B cell (primary cell): ENCODE data around the gene MRPL14.

ENCODE experiments used
- EZH2 ChIP-seq: IDR thresholded peaks from 2 replicates; pipeline ENCODE4 v1.6.1; 2012; ENCODE audit warnings: borderline replicate concordance, low read depth, mild to moderate bottlenecking, moderate library complexity, low read length; ENCODE audit not compliant: insufficient read depth, poor library complexity, severe bottlenecking
- TF ChIP-seq, protein P1 (sequence below): fragments of 200-600 bp; IDR thresholded peaks from one replicate; pipeline ENCODE4 v1.8.0; 2022; ENCODE audit warnings: antibody characterized with exemption, mild to moderate bottlenecking

DNA sequence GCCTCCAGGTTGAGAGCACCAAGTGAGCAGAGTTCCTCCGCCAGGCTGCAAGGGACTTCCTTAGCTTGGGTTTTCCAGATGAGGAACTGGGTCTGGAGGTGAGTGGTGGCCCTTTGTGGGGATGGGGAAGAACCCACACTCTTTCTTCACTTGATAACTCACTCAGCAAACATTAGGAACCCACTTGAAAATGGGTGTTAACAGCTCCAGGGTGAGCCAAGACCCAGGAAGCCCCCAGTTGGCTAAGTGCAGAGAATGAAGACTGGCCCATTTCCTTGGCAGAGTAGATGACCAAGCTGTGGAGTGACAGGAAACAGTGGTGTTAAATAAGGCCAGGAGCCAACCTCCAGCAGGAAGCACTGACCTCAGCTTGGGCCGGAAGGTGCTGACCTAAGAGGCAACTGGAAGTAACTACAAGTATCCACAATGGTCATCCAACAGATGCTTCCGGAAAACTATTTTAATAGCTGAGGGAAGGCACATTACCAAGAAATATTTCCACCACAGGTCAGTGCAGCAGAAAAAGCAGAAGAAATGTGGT lies 22.7 kb downstream of the MRPL14 start:
- TF ChIP-seq, protein P1, sequence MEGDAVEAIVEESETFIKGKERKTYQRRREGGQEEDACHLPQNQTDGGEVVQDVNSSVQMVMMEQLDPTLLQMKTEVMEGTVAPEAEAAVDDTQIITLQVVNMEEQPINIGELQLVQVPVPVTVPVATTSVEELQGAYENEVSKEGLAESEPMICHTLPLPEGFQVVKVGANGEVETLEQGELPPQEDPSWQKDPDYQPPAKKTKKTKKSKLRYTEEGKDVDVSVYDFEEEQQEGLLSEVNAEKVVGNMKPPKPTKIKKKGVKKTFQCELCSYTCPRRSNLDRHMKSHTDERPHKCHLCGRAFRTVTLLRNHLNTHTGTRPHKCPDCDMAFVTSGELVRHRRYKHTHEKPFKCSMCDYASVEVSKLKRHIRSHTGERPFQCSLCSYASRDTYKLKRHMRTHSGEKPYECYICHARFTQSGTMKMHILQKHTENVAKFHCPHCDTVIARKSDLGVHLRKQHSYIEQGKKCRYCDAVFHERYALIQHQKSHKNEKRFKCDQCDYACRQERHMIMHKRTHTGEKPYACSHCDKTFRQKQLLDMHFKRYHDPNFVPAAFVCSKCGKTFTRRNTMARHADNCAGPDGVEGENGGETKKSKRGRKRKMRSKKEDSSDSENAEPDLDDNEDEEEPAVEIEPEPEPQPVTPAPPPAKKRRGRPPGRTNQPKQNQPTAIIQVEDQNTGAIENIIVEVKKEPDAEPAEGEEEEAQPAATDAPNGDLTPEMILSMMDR: no peak
- no peak for TF ChIP-seq EZH2
